Glomerular visceral epithelial cell (primary cell): ENCODE data around the gene HK2.
A peak's percentile ranks its signal among the peaks of the same experiment; 100 is the strongest.
"Not testable (repeated sequence)": the region's sequence is repeated elsewhere in the genome, so short reads cannot be mapped to it uniquely, and the experiment has no call there.

ENCODE experiments used
- DNase-seq: peaks from one replicate; pipeline ENCODE4 v3.0.0-alpha.2; 2016; ENCODE audit errors: extremely low spot score

HK2 gene

DNA sequence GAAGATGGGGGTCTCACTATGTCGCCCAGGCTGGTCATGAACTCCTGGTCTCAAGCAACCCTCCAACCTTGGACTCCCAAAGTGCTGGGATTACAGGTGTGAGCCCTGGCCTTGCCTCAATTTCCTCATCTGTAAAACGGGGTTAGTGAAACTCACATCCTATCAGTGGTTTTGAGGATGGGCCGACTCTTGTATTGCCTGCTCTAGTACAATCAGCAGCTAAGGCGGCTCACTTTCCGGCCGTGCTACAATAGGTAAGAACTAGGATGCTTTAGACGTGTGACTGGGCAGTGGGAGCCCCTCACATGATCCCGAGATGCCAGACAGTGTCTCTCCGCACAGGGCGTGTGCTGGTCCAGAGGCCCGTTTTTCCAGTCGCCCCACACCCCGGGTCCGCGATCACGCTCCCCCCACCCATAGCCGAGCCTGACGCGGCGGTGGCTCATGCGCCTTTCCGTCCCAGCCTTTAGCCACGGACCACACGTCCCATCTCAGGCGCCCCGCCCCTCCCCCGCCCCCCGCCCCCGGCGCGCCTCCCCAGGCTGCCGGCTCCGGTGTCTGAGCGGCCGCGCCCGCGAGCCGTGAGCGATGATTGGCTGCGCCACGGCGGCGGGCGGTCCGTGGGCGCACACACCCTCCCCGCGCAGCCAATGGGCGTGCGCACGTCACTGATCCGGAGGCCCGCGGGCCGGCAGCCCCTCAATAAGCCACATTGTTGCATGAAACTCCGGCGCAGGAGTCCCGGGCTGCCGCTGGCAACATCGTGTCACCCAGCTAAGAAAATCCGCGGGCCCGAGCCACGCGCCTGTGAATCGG is at the start of gene HK2:
Gene HK2 (plus strand): TSS at position 710 of the 816 bp plus-strand sequence. CDS start 454 bp downstream, outside the sequence.
- peak; percentile 88 for DNase-seq

DNA sequence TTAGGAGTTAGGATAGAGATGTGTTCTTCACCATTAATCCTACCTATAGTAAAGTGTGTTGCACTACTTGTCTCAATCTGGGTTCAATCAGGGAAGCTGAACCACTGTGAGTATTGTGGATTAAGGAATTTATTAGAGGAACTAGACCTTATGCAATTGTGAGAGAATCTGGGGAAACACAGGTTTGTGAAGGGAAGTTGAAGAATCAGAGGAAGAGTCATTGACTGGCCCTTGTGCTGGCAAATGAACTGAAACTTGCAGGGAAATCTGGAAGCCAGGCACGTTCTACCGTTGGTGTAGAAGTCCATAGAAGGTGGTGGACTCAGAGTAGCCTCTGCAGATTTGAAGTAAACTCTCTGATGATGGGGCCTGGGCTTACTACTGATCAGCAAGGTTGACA is 44.7 kb upstream of the HK2 start:
- DNase-seq, result no peak

DNA sequence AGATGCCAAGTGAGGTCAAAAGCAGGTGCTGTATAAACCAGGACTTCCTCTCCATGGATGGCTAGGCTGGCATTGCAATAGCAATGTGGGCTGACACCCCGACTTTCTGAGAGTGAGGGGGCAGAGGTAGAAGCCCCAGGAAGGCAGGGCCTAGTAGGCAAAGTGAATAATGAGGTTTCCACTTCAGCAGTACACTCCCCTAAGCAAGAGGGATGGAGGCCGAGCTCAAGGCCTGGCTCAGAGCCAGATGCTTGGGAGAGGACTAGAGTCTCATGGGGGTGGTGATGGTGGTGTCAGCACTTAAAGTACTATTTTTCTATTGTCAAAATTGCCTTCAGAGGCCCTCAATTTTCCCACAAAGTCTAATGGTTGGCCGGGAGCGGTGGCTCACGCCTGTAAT is 41.6 kb upstream of the HK2 start:
- no peak for DNase-seq

DNA sequence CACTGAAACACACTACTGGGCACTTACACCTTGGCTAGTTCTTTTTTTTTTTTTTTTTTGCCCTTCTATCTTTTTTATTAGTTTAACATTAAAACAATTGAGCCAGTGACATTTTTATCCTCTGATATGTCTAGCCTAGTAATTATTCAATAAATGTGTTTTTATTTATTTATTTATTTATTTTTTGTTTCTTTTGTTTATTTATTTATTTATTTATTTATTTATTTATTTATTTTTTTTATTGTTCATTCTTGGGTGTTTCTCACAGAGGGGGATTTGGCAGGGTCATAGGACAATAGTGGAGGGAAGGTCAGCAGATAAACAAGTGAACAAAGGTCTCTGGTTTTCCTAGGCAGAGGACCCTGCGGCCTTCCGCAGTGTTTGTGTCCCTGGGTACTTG is 39.0 kb upstream of the HK2 start:
- not testable (repeated sequence) for DNase-seq

DNA sequence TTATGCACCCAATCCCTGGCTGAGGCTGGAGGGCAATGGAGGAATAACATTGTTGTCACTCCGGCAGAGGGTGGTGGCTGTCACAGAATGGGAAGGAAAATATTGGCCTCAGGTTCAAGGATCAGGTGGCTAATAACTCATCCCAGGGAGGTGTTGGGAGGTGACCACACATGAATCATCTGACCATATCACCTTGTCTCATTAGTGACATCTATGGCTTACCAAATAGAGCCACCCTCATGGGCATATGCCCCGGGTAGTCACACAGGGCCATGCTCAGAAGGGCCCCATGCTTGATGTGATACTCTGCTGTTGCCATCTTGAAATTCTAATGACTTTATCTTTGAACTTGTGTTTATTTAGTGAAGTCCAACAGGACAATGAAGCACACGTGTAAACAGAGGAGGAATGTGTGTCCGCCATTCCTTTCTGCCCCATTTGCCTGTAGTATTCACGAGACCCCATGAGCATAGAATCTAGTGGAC is 27.5 kb upstream of the HK2 start:
- DNase-seq, result no peak

DNA sequence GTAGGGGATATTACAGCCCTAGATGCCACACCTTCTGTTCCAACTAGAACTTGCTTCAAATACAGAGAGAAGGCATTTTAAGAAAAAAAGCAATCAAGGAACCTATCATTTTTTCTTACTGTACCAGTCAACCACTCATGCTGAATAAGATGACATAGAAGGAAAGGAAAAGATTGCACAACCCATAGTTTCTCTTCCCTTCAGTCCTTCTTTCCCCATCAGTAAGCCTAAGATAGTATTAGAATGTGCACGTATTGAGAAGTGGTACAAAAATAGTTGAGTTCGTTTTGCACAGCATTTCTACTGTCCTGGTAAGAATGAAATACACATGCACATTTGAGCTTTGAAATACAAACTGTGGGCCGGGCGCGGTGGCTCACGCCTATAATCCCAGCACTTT is 27.0 kb upstream of the HK2 start:
- no peak for DNase-seq

DNA sequence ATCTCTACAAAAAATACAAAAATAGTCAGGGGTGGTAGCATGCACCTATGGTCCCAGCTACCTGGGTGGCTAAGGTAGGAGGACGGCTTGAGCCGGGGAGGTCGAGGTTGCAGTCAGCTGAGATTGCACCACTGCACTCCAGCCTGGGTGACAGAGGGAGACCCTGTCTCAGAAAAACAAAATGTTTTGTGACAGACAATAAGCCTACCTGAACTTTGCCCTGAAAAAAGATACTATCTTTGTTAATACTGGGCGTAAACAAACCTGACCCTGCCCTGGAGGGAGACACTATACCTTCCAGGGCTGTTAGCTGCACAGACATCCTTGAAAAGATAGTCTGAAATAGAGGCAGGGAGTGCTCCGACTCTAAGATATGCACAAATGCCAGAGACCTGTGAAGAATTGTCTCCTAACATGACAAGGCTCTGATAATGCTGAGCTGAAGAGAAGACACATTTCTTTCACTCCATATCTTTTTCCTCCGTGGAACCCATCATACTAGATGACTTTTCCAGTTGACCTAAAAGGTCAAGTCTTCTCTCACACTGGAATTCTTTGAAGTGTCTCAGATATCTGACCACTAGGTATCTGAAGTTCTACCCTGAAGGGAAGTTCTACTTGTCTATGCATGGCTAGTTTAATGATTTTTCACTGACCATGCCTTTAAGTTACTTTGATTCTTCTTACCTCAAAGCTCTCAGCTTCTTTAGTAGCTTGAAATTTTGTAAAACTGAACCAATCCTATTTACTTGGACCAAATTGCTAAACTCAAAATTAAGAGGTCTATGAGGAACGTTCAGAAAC is 20.9 kb upstream of the HK2 start:
- DNase-seq, result no peak

DNA sequence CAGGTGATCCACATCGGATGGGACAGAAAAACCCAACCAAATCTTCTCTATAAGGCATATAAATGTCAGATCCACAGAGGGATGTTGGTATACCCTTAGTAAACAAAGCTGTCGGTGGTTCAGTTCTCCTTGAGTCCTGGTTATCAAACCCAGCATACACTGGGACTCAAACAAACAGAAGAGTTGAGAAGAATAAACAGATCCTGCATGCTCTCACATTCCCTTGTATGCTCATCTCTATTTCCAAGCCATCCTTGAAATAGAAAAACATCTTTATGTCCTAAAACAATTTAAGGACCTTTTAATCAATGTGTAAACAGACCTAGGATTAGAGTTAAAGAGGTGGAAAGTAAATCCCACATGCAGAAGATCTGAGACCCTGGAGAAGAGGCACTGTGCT is 19.8 kb upstream of the HK2 start:
- DNase-seq, result no peak

DNA sequence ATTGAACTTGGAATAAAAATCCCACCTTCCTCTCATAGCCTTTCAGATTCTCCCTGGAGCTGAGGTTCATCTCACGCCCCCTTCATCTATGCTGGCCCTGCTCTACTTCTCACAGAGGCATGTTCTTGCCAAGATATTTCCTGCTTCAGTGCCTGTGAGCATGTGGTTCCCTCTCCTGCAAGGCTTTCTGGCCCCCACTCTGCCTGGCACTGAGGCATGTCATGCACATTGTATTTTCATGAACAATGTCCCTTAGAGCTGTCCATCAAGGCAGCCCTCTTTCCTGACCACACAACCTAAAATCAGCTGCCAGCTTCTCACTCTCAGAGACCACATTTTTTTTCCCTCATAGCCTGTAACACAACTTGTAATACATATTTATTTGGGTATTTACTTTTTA is 18.0 kb upstream of the HK2 start:
- DNase-seq, result peak; percentile 66

DNA sequence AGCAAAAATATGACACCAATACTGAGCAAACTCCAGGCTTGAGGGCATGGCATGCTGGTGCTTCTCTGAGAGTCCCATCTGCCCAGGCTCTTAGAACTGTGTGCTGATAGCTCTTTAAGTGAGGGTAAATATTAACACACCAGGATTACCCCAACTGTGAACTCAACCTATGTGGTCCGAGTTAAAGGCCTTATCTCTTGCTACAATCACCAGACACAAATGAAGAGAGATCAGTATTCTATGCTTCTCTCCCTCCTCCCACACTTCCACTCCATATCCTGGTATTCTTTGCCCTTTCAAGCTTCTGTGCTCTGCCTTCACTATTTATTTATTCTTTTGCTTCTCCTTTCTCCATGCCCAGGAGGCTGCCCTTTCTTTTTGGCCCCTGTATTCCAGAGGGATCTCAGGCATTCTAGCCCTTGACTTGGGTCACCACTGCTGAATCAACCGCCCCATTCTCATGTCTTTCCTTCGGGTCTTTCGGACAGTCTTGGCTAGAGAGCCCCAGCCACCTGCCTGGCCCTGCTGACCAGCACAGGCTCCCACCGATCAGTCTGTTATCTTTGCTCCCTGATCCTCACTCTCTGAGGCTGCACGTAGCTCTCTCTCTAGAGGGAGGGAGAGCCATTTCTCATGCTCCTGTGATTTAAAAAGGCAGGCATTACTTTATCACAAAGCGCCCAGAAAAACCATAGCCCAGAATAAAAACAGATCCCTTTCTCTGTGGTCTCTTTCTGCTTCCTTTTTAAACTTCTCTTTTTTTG is 17.2 kb upstream of the HK2 start:
- peak; percentile 24 for DNase-seq

DNA sequence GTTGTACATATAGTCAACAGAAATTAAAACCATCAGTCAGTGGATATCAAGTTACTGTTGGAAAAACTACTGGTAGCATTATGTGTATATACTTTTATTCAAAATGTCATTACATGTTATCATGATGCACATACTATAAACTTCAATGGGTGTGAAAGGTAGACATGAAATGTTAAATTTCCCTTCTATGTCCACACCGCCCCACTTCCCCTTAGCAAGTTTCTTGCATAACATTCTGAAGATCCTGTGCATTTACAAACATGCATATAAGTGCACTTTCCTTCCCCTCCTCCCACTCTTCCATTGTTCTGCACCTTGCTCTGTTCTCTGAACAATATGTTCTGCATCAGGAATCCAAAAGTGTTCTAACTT is 16.6 kb upstream of the HK2 start:
- no peak for DNase-seq

DNA sequence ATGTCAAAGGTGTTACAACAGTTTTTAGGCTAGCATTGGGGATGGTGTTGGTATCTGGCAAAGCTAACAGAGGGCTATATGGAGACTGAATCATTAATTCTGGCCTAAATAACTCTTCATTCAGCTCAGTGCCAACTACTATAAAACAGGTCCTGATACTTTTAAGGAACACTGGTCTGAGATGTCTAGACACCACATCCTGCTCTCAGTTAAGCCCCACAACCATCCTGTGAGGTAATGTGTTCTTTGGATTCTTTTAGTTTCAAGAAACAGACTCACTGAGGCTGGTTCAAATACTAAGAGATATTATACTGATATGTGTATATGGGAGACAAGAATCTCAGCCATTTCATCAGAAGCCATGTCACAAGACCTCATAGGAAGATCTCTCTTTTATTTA is 14.2 kb upstream of the HK2 start:
- no peak for DNase-seq

DNA sequence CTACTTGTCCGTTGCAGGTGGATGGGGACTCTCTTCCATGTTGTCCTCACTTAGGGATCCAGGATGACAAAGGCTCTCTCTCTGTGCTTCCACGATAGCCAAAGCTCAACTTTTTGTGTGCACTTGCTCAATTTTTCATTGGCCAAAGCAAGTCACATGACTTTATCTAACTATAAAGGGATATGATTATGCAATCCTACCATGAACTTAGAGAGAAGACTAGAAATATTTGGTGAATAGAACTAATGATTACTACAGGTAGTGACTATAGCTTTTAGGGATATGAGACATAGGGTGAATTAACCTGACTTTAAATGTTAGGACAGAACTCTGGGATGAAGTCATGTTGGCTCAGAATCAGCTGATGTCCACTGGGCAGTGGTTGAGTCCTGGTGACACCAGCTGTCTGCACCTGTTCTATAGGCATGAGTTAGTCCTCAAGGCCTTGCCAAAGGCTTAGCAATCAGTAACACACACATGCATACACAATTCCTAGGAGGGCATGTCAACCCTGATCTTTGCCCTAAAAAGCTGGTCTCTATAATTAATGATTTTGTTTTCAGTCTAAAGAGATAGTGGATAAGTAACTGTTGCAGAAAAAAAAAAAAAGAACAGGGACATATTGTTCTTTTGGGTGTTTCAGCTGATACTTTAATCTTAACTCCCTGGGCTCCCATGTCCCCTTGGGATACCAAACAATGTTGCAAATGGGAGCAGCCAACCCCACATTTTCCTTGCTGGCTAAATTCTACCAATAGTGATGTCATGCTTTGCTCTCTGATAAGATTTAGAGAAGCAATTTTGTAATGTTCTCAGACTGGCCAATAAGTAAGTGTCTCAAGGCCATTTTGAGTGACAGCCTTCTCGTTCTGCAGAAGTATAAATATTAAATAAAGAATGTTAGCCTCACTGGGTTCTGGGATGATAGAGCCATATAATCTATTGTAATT is 12.5 kb upstream of the HK2 start:
- DNase-seq, result no peak

DNA sequence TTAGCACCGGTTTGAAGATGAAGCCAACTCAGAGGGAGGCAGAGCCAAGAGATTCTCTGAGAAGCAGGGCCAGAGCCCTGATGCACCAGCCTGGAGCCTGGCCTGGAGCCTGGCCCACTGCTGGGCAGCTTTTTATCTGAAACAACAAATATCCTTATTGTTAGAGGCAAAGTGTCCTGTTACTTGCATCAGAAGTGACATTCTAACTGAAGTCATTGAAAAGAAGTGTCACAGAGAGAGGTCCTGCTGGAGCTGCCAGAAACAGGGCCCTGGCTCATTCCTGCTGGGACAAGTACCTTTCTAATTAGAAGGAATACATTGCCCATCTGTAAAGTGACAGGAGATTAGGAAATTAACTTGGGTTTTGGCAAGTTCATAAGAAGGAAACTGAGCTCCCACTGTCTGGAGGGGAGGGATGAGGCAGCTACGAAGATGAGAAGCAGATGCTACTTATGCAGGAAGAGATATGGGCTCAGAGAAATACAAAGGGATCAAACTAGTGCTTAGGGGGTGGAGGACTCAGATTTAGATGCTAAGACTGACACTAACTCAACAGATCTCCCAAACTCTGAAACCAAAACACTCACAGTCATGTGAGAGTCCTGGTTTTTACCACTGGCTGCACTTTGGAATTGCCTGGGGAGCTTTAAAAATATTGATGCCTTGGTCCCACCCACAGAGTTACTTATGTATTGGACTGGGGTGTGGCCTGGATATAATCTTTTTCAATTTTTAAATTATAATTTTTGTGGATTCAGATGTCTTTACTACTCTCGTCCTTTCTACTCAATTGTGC is 11.0 kb upstream of the HK2 start:
- DNase-seq, result no peak

DNA sequence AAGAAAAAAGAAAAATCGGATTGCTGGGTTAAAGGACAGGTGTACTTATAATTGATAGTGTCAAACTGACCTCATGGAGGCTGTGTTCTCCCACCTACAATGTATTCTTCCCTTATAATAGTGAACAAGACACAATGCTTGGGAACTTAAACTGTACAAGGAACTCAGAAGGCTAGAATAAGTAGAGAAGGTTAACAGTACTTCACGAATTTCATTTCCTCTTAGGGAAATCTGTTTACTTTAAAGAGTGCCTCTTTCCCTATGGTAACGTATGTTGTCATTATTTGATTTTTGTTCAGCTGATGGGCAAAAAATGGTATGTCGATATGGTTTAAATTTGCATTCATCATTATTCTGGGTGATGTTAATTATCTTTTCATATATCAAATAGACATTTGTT is 9.2 kb upstream of the HK2 start:
- DNase-seq, result no peak

DNA sequence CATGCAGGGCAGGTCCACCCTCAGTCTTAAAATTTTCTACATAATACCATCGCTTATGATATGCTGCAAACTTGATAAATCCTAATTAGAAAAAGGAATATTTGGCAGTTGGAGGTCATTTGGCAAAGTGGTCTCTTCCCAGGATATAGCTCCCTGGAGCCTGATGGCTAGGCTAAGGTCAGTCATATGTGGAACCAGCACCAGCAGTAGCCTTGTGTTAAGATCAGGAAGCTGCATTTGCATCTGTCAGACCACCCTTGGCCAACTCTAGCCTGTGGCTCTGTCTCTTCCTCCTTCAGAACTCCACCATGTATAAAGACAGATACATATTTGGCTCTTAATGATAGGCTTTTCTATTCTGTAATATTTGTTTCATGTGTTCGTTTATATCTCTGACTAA is 5.4 kb upstream of the HK2 start:
- DNase-seq, result no peak

DNA sequence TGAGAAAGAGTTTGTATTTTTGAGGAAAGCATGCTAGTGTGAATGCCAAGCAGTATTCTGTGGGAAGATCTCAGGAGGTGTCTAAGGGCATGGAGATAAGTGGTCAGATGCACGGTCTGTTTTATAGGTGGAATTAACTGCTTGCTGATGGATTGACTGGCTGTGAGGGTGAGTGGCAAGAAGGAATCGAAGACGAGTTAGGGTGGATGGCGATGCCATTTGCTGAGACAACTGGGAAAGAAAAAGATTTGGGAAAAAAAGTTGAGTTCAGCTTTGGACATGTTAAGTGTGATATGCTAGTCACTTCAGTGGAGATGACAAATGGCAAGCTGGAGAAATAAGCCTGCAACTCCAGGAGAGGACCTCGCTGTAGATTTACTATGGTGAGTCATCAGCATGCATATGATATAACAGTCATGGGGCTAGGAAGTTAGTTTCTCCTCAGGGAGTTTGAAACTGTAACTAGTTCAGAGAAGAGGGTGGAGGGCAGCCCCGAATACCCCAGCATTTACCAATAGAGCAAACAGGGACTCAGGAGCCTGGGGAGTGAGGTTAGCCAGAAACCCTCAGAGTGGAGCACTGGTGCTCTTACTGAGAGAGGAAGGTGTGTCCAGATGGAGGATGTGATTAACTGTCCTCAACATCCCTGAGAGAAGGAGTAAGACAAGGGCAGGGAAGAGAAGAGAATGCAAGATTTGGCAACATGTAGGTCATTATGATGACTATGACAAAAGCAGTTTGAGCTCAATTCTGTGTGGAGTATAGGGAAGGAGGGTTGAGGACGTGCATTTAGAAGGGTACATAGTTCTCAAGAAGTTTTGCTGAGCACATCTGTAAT is 2.0 kb upstream of the HK2 start:
- DNase-seq, result no peak

DNA sequence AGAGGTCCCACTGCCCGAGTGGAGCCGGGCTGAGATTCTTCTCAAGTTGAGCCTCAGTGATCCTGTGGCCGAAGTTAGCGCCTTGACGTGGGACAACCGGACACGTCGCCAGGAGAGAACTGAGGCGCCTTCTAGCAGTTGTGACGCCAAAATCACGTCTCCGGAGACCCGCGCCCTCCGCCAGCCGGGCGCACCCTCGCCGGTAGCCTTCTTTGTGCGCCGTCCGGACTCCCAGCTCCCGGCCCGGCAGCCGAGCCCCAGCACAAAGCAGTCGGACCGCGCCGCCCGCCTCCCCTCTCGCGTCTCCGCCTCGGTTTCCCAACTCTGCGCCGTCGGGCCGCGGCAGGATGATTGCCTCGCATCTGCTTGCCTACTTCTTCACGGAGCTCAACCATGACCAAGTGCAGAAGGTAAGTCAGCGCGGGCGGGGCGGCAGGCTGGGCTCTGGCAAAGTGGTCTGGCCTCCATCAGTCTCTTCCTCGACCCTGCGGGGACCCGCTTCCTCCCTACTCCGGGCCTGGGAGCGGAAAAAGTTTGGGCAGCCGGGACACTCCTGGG is 386 bp downstream of the HK2 start:
- not testable (repeated sequence) for DNase-seq
